B cell (primary cell): ENCODE results near the gene AP1M2.

Experiments used
- CTCF ChIP-seq: fragments of 200-600 bp; IDR thresholded peaks from one replicate; pipeline ENCODE4 v1.8.0; 2022; ENCODE audit warnings: antibody characterized with exemption, mild to moderate bottlenecking
- EZH2 ChIP-seq: IDR thresholded peaks from 2 replicates; pipeline ENCODE4 v1.6.1; 2012; ENCODE audit warnings: borderline replicate concordance, low read depth, mild to moderate bottlenecking, moderate library complexity, low read length; ENCODE audit not compliant: insufficient read depth, poor library complexity, severe bottlenecking

GRCh38 chr19:10615429-10616023, 28.4 kb upstream of the AP1M2 start:
- TF ChIP-seq CTCF: no peak
- TF ChIP-seq EZH2: no peak
